Activated CD4-positive, alpha-beta T cell treated with anti-CD3 and anti-CD28 coated beads, Interleukin-2, amount 50 U/mL, for 1 hour (primary cell): ENCODE data around the gene ACKR3.

Source experiments
- DNase-seq: peaks from one replicate; pipeline ENCODE4 v3.0.0-alpha.2; 2020

The ACKR3 gene

GRCh38 chr2:236550290-236550689 is 19.3 kb upstream of the ACKR3 start:
- DNase-seq = no peak

- DNase-seq = no peak
Observed at GRCh38 chr2:236550701-236551465, 18.7 kb upstream of the ACKR3 start.

GRCh38 chr2:236551471-236552211 is 18.0 kb upstream of the ACKR3 start:
- DNase-seq = no peak

- no peak for DNase-seq
Observed at GRCh38 chr2:236552212-236552542, 17.4 kb upstream of the ACKR3 start.

- DNase-seq = no peak
Observed at GRCh38 chr2:236552581-236553363, 16.9 kb upstream of the ACKR3 start.

GRCh38 chr2:236553522-236553921 is 16.1 kb upstream of the ACKR3 start:
- DNase-seq = no peak

GRCh38 chr2:236554629-236555282 is 14.9 kb upstream of the ACKR3 start:
- peak; percentile 26 for DNase-seq

GRCh38 chr2:236555481-236555880 is 14.1 kb upstream of the ACKR3 start:
- no peak for DNase-seq

GRCh38 chr2:236557306-236558030 is 12.2 kb upstream of the ACKR3 start:
- DNase-seq = no peak

GRCh38 chr2:236558036-236558435 is 11.6 kb upstream of the ACKR3 start:
- no peak for DNase-seq

GRCh38 chr2:236558993-236559978 is 10.3 kb upstream of the ACKR3 start:
- DNase-seq = no peak

GRCh38 chr2:236561874-236562273 is 7.8 kb upstream of the ACKR3 start:
- DNase-seq = no peak

GRCh38 chr2:236562434-236562833 is 7.2 kb upstream of the ACKR3 start:
- DNase-seq = no peak

GRCh38 chr2:236563953-236564352 is 5.7 kb upstream of the ACKR3 start:
- DNase-seq = no peak

- DNase-seq = no peak
Observed at GRCh38 chr2:236565212-236565611, 4.4 kb upstream of the ACKR3 start.

- DNase-seq = no peak
Observed at GRCh38 chr2:236565879-236566402, 3.7 kb upstream of the ACKR3 start.

GRCh38 chr2:236566596-236566995 is 3.0 kb upstream of the ACKR3 start:
- DNase-seq = no peak

- DNase-seq = peak; percentile 22
Observed at GRCh38 chr2:236568068-236568921, 1.3 kb upstream of the ACKR3 start.

GRCh38 chr2:236568922-236569572 is 578 bp upstream of the ACKR3 start:
- no peak for DNase-seq
